NCI-H2171 treated with DMSO at 0.1 percent for 48 hours (cell line): ENCODE measurements around the gene MTARC2.
A peak's percentile ranks its signal among the peaks of the same experiment; 100 is the strongest.

ENCODE experiments used
- DNase-seq: peaks from one replicate; lab custom pipeline; 2025; lab: John Stamatoyannopoulos, UW

The MTARC2 gene

DNA sequence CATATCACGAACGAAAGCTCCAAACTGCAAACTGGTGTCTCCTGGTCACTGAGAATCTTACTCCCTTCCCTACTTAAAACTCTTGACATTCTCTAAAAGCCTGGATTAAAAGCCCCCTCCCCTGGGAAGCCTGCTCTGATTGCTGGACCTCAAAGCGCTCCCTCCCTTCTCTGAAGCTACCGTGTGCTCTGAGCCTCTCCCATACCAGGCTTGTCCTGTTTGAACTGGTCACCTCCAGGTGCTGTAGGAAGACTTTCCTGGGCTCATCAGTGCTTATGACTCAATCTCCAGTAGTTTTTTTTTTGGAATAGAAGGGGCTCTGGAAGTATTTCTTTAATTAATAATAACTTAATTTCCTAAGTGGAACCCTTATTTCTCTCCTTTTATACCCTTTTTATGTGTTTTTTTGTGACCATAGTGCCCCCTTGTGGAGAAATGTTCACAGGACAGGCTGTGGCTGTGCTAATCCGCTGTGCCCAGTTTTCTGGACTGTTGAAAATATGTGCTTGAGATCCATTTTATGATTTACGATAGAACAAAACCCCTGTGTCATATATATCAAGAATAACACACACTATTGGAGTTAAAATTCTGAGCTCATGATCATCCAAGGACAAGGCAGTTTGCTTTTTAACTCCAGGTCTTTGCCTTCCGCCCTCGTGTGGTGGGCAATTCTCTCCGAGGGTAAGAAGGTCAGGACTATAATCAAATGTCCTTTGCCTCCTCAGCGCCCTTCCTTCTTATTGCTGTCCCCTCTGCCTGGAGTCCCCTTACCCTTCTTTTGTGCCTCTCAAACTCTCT, 55.5 kb downstream of the MTARC2 start:
- DNase-seq: peak; percentile 17

DNA sequence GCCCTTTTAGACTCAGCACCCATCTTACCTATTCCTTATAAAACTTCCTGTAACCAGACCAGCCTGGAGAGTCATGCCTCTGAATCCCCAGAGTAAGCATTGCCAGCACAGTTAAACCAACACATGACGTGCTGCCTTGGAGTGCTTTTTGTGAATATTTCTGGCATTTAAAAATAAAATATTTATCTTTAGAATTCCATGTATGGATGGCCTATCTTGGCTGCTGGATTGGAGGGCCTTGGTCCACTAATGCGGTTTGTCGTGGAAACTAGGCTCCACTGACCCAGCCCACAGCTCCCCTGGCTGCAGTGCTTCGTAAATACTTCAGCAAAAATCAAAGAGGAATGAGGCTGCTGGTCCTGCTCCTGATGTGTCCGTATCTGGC, 56.1 kb downstream of the MTARC2 start:
- DNase-seq: no peak

DNA sequence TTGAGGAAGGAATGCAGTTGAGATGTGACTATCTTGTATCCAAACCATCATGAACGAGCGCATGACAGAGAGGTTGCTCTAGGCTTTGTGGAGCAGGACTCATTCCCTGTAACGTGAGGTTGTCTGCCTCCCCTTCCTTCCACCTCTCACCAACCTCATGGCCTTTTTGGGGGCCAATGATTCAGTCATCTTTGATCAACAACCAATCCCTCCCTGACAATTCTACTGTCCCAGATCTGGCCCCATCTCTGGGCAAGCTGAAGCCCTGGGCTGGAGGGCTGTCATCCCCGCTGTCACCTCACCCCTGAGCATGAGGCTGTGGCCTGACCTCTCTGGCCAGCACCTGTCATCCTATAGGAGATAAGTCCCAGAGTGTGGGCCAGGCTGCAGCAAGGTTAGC, 58.3 kb downstream of the MTARC2 start:
- DNase-seq: no peak

DNA sequence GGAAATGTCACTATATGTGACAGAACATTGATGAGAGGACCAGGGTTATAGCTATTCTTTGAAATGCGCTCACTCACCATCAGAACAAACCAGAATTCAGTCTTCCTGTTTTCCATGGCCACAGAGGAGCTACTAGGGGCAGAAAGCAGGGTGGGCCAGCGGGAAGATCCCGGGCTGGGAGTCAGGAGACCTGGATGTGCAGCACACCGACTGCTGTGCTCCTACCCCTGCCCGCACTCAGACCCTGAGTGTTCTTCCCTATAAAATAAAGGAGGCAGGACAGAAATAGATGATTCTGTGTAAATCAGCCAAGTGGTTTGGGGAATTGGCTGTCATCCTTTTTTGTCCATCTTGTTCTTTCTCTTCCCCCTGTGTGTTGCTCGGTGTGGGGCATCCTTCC, 59.6 kb downstream of the MTARC2 start:
- no peak for DNase-seq

DNA sequence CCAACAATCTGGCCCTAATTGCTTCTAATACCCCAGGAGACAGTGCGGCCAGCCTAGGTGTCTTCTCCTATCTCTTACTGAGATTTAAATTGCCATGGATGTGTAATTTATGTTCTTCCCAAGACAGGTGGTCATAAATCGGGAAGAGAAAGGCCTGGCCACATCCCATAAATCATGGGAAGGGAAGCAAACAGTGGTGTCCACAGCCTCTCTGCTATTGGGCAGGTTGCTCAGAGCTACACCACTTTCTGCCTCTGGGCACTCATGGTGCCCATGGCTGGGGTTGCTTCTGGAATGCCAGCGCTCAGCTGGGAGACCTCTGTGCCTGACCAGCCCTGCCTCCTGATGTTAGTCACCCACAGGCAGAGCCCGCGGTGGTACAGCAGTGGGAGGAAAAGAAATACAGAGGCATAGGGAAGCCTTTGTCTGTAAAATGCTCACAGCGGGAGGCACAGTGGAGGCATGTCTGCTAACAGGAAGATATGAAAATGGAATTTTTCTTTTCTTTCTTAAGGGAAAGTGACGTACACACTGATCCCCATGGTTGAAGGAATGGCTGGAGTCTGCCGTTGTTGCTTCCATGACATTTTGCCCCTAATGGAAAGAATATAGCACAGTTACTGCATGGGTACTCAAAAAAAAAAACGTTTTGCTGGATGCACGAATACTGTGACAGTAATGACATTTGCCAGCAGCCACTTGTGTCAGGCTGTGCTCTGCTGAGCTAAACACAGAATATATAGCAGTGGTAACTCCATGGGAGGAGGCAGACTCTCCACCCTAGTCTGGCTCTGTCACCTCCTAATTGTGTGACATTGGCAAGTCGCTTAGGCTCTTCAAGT, 60.4 kb downstream of the MTARC2 start:
- no peak for DNase-seq

DNA sequence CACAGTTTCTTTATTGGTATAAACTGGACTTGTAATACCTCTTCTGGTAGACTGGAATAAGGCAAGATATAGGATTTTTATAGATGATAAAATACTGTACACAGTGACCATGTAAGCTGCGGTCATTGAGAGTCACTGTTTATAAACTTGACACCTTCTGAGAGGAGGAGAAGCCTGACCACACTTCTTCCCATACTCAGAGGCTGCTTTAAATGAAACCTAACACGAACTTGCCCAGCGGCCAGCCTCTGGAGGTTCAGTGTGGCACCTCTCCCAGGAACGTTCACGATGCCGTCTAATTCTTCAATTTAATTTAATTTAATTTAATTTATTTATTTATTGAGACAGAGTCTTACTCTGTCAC, 61.0 kb downstream of the MTARC2 start:
- no peak for DNase-seq

DNA sequence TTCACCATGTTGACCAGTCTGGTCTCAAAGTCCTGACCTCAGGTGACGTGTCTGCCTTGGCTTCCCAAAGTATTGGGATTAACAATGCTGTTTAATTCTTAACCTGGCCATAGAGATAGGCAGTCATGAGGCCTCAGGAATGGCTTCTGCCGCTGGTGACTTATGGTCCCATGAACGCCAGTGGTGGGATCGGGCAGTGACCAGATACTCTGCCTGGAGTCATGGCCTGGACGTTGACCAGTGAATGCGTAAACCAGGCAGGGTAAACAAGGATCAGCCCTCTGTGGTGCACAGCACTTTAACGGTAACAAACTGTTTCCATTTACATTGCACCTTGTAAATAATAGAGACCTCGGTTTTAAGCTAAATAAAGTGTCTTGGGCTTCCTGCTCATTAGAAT, 61.6 kb downstream of the MTARC2 start:
- no peak for DNase-seq

DNA sequence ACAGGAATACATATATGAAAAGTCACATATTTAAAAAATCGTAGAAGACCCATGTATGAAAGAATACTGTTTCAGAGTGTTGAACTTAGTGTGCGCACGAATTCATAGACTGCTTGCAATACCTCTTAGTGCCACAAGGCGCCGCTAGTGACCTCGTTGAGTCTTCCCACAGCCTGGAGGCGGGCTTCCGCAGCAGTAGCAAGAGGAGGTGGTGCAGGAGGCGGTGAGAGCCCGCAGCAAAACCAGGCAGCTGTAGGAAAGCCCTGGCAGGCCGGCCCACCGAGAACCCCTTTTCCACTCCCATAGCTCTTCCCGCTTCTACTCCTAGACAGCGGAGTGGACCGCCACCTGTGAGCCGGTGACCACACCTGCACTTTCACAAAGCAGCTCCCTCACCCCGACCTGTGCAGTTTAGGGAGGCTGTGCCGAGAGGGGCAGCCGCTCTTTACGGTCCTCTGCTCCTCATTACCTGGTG, 62.1 kb downstream of the MTARC2 start:
- peak; percentile 58 for DNase-seq

DNA sequence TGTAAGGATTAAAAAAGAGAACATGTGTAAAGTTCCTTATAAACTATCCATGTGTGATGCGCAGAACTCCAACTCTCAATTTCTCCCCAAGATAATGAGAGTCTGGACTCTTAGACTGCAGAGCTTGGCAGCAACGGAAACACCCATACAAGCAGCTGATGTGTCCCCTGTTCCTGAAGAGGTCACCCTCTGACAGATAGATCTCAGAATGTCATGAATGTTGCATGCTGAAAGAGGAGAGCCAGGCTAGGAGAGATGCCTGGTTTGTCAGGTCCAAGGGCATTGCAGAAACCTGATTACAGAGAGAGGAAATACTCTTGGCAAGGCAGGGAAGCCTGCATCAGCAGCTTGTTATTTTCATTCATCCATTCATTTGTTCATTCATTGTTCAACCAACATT, 62.8 kb downstream of the MTARC2 start:
- no peak for DNase-seq

DNA sequence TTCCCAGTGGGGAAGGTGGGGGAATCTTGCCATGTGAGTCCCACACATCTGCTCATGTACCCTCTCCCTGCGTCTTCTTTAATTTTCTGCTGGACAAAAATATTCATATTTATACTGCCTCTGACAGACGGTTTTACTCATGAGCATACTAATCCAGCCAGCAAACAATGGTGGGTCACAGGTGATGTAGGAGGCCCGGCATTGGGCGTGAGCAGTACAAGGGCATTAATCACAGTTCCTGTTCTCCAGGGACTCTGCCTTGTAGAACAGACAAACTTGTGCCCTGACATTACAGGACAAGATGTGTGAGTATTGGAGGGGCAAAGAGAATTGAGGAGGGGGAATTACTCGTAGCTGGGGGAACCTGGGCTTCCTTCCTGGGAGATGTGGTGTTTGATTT, 63.6 kb downstream of the MTARC2 start:
- no peak for DNase-seq

DNA sequence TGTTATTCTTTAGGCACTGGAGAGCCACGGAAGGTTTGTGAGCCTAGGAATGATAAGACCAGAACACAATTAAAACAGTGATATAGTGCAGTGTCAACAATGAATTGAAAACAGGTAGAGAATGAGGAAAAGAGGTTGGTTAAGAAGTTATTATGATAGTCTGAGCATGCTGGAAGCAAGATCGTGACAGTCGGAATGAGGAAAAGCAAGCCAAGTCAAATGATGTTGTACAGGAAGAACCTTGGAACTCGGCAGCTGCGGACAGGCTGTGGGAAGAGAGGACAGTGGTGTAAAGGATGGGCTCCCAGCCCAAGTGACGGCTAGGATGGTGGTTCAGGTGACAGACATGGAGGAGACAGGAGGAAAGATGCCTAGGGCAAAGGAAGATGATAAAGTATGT, 64.2 kb downstream of the MTARC2 start:
- DNase-seq: no peak

DNA sequence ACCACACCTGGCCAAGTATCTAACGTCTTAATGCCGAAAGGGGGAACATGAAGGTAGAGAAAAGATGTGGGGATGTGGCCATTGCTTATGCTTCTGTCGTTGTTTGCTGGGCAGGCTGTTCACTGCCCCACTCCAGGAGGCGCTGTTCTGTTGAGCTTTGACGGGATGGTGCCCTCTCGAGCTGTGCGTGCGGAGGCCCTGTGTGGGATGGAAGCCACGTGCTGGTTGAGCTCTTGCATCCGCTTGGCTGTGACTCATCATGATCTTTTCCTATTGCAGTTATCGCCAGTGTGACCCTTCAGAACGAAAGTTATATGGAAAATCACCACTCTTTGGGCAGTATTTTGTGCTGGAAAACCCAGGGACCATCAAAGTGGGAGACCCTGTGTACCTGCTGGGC, 64.9 kb downstream of the MTARC2 start:
- DNase-seq: no peak

DNA sequence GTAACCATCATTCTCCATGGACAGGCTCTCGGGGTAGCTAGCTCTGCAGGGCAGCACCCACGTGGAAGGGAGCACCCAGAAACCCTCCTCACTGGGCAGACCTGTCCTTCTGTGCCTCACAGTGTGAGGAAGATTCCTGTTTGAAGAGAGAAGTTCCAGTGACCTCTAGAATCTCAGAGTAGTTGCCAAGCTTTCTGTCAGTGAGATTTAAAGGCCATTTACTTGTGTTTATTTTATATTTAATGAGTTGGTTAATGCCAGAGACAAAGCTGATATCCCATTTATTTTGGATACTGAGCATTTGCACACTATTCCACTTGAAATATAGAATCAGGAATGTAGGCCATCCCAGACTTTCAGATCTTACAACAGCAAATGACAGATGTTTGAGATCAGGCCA, 67.3 kb downstream of the MTARC2 start:
- DNase-seq: no peak

DNA sequence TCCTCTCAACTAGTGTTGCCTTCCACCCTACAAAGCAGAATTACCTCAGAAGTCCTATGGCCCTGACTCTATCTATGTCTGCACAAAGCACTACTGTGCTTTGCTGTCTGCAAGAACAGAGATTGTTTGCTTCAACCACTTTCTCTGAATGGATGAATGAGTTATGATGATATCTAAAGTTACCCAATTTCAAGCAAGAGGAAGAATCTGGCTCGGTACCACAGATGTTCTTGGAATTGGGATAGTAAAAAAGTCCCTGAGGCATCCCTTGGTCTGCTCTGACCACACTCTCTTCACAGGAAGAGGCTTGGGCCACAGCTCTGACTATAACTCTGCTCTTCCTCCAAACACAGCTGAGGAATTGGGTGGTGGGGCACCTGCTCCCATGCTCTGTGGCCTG, 69.8 kb downstream of the MTARC2 start:
- no peak for DNase-seq

DNA sequence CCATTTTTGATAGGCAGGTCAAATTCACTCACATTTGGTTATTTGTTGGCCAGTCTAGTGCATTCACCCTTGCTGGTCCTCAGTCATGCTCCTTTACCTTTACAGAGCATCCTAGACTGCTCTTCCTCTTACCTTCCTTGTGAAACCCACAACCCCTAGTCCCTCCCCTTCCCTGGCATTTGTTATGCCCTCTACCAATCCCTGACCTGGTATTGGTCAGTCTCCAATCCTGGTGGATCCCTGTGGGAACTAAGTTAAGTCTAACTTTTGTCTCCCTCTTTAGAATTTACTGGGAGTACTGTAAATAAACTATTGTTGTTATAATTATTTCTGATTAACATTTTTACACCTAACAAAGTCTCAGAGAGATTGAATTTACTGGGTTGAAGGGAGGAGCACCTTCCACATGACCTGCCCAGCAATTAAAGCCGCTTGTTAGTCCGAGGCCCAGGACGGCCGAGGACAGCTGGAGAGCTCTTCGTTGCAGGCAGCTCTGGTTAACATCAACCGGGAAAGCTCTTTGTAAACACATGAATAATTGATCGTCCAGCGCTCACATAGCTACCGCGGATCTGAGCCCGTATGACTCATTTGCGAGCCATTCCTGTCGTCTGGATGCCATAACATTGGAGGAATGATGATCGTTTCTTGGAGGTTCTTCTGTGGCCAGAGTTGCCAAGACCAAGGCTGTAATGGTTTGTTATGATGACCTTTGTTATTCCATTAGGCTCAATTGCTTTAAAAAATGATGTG, 70.5 kb downstream of the MTARC2 start:
- no peak for DNase-seq

DNA sequence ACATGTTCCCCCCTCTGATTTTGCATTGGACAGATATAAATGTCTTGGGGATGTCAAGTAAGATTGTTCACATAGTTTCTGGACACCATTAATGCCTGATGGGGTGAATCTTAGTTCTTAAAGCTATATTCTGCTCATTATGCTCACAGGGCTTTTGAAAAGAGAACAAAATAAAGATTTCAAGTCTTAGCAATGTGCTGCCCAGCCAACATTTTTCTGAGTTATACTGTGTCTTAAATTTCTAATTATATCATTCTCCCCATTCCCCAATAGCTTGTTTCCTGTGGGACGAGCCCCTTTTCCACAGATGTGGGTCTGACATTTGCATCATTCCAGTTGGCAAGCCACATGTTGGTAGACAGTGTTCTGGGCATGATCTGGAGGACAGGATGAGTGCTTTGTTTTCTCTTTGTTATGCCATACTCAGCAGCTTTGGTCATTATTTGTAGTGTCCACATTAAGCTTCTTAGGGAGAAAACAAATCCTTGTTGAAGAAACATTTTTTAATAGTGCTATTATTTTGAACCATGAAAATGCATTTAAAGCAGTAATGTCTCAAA, 71.4 kb downstream of the MTARC2 start:
- no peak for DNase-seq

DNA sequence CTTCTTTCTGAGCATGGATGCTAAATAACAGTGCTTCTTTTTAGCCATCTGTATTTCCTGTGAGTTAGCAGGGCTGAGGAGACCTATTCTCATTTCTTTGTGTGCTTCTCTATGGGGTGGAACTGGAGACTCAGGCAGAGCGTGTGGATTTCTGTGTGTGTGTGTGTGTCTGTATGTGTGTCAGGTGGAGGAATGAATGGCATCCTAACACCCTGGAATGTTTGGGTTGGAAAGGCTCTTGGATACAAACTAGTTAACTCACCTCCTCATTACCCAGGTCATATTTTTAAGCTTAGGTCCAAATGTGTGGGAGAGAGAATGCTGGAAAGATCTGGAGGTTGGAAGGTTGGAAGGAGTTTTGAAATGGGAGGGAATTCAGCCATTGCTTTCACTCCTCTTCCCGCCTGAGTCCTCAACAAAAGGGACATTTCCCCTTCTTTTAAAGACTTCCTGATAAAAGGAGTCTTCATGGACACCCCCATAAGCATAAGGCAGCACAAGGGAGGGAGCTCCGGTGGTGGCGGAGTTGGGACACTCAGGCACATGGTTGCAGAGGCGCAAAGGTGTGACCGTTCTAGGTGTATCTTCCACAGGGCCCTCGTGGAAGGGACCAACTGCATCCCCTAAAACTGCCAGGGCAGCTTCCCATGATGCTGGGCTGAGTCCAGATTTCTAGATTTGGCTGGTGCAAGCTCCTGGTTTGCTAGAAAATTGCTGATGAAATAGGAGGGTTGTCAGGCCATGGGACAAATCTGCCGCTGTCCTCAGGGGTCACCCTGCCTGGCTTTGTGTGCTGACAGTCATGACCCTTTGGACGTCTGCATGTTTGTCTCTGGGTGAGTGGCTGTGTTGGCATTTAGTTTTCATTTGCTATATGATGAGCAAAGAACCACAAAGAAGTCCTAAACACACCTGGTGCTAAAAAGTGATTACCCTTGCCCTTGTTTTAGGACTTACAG, 76.2 kb downstream of the MTARC2 start:
- no peak for DNase-seq

DNA sequence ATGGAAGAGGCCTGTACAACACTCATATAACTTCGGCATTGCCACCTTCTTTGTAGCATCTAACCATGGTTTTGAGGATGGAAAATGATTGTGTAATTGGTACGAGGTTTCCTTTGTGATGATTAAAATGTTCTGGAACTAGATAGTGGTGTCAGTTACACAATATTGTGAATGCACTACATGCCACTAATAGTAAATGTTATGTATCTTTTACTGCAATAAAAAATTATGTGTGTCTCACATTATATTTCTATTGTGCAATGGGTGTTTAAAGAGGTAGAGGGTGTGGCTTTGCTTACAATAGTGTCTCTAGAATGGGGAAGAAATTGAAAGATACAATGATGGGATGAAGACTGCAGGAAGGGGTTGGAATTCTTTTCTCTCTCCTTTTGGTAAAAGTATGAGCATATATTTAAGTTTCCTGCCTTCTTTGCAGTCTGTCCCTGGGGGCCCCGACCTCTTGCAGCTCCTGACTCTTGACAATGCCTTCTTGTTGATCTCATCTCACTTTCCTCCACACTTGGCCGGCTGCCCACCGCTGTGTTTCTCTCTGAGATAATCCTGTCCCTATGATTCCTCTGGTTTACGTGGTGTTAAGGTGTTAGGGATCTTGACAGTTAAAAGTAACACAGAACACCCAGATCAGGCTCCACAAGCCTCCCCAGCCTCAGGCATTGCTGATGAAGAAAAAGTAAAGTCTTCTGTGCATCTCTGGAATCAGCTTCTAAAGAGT, 77.9 kb downstream of the MTARC2 start:
- DNase-seq: no peak

DNA sequence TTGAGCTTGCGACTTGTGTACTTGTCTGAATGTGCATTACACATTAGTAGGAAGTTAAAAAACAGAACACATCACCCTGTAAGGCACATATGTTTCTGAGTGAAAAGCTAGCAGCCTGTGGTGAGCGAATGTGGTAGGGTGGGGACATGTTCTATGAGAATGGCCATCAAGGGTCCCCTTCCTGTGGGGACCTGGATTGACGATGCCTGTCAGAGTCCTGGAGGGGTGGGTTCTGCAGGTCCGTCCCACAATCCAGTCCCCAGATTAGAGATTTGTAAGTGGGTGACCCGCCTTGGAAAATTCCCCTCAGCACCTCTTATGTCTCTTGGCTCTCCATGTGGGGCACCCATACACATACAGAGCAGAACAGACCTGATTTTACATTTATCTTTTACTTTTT, 78.6 kb downstream of the MTARC2 start:
- DNase-seq: no peak

DNA sequence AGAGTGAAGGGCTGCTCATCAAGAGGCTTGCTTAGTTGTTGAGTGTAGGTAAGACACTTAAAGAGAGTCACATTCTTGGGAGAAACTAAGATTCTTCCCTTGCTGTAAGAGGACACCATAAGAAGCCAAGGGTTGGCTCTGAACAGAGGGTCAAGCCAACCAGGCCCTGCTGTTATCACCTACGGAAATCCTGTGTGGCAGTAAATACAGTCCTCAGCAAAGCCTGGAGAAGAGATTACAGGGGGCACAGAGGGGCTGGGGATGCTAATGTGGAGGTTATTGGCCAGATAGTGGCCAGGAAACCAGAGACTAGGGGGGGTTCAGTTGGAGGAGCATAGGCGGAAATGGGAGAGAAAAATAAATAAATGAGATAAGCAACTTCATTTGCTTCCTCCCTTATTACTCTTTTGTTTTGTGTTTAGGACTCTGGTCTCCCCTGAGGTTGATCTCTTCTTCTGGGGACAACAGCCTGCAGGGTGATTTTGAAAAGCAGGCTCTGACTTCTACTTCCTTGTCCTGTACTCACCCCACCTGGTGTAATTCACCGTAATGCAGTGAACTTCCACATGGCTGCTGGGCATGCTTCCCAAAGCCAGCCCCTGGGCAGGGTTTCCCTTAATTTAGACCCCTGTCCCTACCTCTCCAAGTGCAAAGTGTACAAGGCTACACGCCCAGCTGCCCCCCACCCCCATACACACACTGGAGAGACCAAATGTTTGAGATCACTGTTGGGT, 79.5 kb downstream of the MTARC2 start:
- no peak for DNase-seq
